Colon (tissue), 2 donors: Measurements from ENCODE around the gene EIF4E2.

ENCODE experiments used
- FAIRE-seq: peaks from 2 replicates; lab custom pipeline; 2012; peaks lifted over from hg19 to GRCh38; lab: Jason Lieb, UNC
- donor health status: control.
- donor health status: control.

Gene EIF4E2

GRCh38 chr2:232600053-232600773 is 49.7 kb downstream of the EIF4E2 start:
- no peak for FAIRE-seq

GRCh38 chr2:232603283-232603682 is 52.8 kb downstream of the EIF4E2 start:
- FAIRE-seq, result no peak

GRCh38 chr2:232604535-232604934 is 54.0 kb downstream of the EIF4E2 start:
- FAIRE-seq, result no peak

GRCh38 chr2:232607011-232607410 is 56.5 kb downstream of the EIF4E2 start:
- no peak for FAIRE-seq

GRCh38 chr2:232609607-232610006 is 59.1 kb downstream of the EIF4E2 start:
- FAIRE-seq, result no peak

DNA sequence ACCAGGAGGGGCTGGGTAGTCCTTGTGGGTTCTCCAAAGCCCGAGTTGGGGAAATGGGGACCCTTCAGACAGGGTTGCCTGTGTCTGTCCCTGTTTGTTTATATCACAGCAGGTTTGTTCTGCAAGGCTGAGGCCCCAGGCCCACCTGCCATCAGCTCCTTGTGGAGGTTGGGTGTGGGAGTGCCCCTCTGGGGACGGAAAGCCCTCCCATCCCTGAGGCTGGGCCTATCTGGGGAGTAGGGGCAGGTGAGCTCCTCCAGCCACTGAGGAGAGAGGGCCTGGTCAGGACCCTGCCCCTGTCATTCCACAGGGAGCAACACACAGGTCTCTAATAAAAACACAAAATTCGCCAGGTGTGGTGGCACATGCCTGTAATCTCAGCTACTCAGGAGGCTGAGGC is 59.6 kb downstream of the EIF4E2 start:
- FAIRE-seq, result no peak

DNA sequence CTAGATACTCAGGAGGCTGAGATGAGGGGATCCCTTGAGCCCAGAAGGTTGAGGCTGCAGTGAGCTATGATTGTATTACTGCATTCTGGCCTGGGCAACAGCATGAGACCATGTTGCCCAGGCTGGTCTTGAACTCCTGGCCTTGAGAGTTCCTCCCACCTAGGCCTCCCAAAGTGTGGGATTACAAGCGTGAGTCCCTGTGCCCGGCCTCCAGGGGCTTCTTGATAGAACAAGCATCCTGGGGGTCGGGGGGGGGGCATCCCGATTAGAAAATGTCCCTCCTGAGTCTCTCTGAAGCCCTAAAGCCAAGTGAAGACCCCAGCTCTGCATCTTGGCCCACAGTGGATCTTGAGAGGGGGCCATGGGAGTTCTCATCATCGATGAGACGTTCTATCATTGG is 60.6 kb downstream of the EIF4E2 start:
- FAIRE-seq, result no peak

DNA sequence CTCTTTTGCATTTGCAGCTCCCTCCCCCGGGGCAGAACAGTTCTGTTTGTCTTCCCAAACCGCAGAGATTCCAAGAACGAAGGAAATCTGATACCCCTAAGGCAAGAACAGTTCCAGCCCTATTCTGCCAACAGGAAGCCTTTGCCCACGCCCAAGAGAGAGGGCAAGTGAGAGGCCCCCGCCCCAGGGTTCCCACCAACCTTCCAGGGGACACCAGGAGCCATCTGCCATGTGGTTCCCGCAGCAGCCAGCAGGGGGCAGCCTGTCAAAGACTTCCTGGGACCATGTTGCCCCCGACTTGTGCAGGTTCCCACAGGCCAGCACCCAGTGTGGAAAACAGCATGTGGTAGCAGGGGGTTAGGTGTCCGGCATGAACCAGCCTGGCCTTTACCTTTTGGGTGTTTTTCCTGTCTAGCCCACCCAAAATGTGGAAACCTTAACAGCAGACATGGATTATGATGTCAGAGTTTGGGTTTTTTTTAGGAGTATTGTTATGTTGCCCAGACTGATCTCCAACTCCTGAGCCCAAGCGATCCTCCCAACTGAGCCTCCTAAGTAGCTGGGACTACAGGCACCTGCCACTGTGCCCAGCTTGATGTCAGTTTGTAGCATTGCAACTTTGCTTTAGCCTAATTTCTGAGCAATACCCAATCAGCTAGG is 61.2 kb downstream of the EIF4E2 start:
- no peak for FAIRE-seq

- FAIRE-seq, result peak; percentile 21
Observed at GRCh38 chr2:232613538-232614134, 63.1 kb downstream of the EIF4E2 start.

DNA sequence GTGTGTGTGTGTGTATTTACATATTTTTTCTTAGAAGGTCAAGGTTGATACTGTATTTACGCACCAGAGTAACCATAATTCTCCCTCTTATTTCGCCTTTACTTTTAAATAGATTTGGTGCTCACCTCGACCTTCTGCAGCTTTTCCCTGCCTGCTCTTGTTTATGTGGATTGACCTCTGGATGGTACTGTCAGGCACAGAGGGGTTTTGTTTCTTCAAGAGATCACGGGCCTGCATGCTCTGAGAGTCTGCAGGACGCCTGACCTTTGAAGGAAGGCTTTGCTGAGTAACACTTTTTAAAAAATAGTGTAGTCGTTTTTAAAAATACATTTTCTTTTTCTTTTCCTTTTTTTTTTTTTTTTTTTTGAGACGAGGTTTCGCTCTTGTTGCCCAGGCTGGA is 64.8 kb downstream of the EIF4E2 start:
- FAIRE-seq, result no peak
